ENCODE results near the gene AFTPH. TPM values are rescaled to one million over a fixed set of nuclear protein-coding genes. Genes with fewer than 3 reads are reported as not detected.

AFTPH gene
- total RNA-seq, 2 experiments from 2014 or later: 30.6 to 31.1 TPM

DNA sequence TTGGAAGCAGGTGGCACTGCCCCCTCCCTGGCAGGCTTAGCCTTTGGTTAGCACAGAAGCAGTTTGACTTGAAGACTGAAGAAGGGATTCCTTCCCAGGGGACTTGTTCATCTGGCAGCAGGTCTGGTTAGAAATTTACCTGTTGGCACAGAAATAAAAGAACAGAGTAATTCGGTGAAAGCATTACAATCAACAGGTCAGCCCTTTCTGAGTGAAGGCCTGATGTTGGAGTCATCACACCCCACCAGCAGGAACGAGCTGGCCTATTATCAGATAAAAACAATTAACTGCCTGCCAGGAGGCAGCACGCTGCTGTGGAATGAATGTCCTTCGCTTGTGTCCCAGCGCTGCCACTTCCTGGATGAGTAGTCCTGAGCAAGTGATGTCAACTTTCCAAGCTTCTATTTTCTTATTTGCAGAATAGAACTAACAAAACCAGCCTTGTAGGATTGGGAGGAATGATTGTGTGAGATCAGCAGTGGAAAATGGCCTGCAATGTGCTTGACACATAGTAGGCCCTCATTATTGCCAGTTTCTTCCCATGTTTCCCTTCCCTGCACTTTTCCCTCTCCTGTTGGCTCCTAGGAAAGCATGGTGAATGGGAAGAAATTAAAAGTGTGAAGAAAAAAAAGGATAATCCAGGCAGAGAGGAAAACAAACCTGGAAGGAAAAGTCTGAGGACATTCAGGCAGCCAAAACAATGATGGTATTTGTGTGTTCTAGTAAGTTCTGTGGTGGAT is 41.2 kb upstream of the AFTPH start:
- CTCF ChIA-PET: interaction anchor here (0.9 to 13.8 kb wide), 3 partner anchors 12 to 154 kb away, joined by 3 to 324 read pairs (median 4); no protein-coding TSS in a partner anchor
- intact Hi-C loops (cut with micrococcal nuclease): no loop called here
- no peak for ATAC-seq
- H3K27me3 Mint-ChIP-seq: no peaks in the 10 kb centered on the region
- peaks cover 18% of the 10 kb centered on the region for H3K4me1 Mint-ChIP-seq (ENCODE audit: low read depth)
- no peak overlapping the region for H3K27ac Mint-ChIP-seq
- no peak overlapping the region for H3K4me3 Mint-ChIP-seq
- no peaks in the 10 kb centered on the region for H3K36me3 Mint-ChIP-seq (ENCODE audit: low read depth)
- POLR2A ChIA-PET: interaction anchor here (0.6 kb wide), 1 partner anchor 19 kb away, joined by 3 read pairs; no protein-coding TSS in a partner anchor
- TF ChIP-seq, protein P1, sequence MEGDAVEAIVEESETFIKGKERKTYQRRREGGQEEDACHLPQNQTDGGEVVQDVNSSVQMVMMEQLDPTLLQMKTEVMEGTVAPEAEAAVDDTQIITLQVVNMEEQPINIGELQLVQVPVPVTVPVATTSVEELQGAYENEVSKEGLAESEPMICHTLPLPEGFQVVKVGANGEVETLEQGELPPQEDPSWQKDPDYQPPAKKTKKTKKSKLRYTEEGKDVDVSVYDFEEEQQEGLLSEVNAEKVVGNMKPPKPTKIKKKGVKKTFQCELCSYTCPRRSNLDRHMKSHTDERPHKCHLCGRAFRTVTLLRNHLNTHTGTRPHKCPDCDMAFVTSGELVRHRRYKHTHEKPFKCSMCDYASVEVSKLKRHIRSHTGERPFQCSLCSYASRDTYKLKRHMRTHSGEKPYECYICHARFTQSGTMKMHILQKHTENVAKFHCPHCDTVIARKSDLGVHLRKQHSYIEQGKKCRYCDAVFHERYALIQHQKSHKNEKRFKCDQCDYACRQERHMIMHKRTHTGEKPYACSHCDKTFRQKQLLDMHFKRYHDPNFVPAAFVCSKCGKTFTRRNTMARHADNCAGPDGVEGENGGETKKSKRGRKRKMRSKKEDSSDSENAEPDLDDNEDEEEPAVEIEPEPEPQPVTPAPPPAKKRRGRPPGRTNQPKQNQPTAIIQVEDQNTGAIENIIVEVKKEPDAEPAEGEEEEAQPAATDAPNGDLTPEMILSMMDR (IDR thresholded peaks at IDR 0.05): no peak
- no peak for DNase-seq
- no peaks in the 10 kb centered on the region for H3K9me3 Mint-ChIP-seq

DNA sequence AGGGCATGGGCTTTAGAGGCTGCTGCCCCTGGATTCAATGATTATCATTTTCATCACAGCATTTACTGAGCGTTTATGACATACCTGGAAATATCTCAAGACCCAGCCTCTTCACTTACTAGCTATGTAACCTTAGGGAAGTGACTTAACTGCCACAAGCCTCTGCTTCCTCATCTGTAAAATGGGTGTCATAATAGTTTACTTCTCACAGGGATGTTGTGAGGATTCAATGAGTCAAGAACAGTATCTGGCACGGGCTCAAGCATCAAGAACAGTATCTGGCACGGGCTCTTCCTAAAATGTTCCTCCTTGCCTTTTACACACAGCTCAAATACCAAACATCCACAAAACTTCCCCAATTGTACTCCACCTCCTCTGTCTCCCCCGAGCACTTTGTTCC is 38.8 kb upstream of the AFTPH start:
- POLR2A ChIA-PET: no interaction called here
- no peak overlapping the region for H3K4me3 Mint-ChIP-seq
- peaks cover 8% of the 10 kb centered on the region for H3K4me1 Mint-ChIP-seq (ENCODE audit: low read depth)
- no peaks in the 10 kb centered on the region for H3K36me3 Mint-ChIP-seq (ENCODE audit: low read depth)
- intact Hi-C loops (cut with micrococcal nuclease): loop anchor here (5.0 kb wide), 1 partner anchor 438 kb away; no protein-coding TSS in a partner anchor
- ATAC-seq (no peak), DNase-seq (no peak)
- no peaks in the 10 kb centered on the region for H3K9me3 Mint-ChIP-seq
- peaks cover 1% of the 10 kb centered on the region for H3K27me3 Mint-ChIP-seq
- no peak overlapping the region for H3K27ac Mint-ChIP-seq
- CTCF ChIA-PET: interaction anchor here (0.7 to 13.8 kb wide), 6 partner anchors 14 to 432 kb away, joined by 3 to 324 read pairs (median 4); no protein-coding TSS in a partner anchor
- TF ChIP-seq, protein P1 (IDR thresholded peaks at IDR 0.05): no peak

DNA sequence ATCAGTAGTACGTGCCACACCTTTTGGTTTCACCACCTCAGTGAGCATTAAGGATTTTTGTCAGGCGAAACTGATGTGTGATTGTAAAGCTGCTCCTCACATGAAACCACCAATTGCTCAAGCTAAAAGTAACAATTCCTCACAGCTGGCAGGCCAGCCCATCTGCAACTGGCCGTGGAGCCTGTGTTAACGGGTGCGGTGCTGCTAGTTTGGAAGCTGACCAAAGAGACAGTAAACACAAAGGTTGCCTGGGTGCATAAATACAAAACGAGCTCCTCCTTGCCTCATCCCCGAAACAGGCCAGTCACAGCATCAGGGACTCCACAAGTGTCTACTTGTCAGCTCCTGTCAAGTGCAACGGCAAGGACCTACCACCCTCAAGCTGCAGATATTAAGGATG is 38.2 kb upstream of the AFTPH start:
- Mint-ChIP-seq H3K4me3 (no peak overlapping the region), H3K4me1 (ENCODE audit: low read depth) (peaks cover 8% of the 10 kb centered on the region), H3K27ac (no peak overlapping the region), H3K36me3 (ENCODE audit: low read depth) (no peaks in the 10 kb centered on the region), H3K27me3 (peaks cover 1% of the 10 kb centered on the region), H3K9me3 (no peaks in the 10 kb centered on the region)
- TF ChIP-seq, protein P1 (IDR thresholded peaks at IDR 0.05): no peak
- POLR2A ChIA-PET: interaction anchor here (0.8 kb wide), 1 partner anchor 159 kb away, joined by 3 read pairs; no protein-coding TSS in a partner anchor
- ATAC-seq: no peak
- intact Hi-C loops (cut with micrococcal nuclease): loop anchor here (5.0 kb wide), 1 partner anchor 439 kb away; no protein-coding TSS in a partner anchor
- DNase-seq: no peak
- CTCF ChIA-PET: interaction anchor here (0.7 to 13.8 kb wide), 8 partner anchors 9 to 157 kb away, joined by 3 to 324 read pairs (median 3); no protein-coding TSS in a partner anchor

DNA sequence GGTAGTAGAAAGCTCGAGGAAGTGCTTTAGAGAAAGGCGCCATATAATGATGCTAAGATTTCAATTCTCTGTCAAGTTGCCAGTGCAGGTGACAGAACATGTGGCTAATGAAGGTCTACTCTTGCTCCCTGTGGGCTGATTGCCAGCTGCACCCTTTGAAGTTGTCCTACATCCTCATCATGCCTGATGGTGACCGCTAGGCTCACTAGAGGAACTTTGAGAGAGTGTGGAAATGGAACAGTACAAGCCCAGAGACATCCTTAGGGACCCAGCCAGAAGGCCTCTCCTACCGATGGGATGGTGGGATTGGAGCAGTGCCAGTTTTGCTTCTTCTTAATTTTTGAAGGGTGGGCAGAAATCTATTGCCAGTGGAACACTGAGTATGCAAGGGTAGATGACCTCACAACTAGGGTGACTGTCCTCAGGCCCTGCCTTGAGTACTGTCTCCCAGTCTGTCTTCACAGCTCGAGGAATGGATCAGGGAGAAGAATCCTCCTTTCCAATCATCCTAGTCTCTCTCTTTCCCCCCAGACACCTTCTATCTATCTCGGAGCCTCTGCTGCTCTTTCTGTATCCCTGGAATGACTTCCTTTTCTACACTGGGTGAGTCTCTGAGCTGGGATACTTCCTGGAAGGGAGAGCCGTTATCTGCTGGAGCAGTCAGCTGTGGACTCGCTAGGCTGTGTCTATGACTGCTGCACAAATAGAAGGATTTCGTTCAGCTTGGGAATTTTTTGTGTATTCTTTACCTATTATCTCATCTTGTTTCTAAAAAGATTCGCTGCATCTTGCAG is 36.7 kb upstream of the AFTPH start:
- H3K9me3 Mint-ChIP-seq: no peaks in the 10 kb centered on the region
- H3K36me3 Mint-ChIP-seq (ENCODE audit: low read depth): no peaks in the 10 kb centered on the region
- peaks cover 8% of the 10 kb centered on the region for H3K4me1 Mint-ChIP-seq (ENCODE audit: low read depth)
- H3K27ac Mint-ChIP-seq: no peak overlapping the region
- peaks cover 1% of the 10 kb centered on the region for H3K27me3 Mint-ChIP-seq
- ATAC-seq (no peak), DNase-seq (no peak)
- TF ChIP-seq, protein P1 (IDR thresholded peaks at IDR 0.05): no peak
- ChIA-PET CTCF (interaction anchor here (0.7 to 13.8 kb wide), 63 partner anchors 8 to 811 kb away, joined by 3 to 324 read pairs (median 5); no protein-coding TSS in a partner anchor), POLR2A (interaction anchor here (0.9 to 1.3 kb wide), 2 partner anchors 75 to 159 kb away, joined by 3 read pairs; no protein-coding TSS in a partner anchor)
- no peak overlapping the region for H3K4me3 Mint-ChIP-seq
- intact Hi-C loops (cut with micrococcal nuclease): loop anchor here (2.0 to 5.0 kb wide), 2 partner anchors 157 to 440 kb away; no protein-coding TSS in a partner anchor

Measured in activated CD8-positive, alpha-beta T cell treated with anti-CD3 and anti-CD28 coated beads for 36 hours (primary cell).